ENCODE results near the gene ITLN1.

The ITLN1 gene

DNA sequence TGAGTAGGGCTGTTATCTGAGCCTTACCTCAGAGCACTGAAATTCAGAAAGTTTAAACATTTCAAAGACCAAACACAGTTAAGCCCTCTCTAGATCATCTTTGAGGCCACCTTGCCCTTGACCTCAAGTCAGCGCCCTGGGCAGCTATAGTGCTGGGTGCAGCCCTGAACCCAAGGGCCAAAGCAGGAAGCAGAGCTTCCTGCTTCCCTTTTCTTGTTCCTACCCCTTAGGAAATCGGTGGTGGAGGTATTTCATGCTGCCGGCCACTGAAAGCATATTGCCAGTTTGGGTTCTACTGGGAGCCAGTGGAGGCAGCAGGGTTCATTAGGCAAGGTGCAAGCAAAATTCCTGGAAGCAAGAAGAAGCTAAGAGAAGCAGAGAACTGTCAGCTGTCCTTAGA, 48.4 kb downstream of the ITLN1 start:
- Histone ChIP-seq H3K9me3 (ENCODE audit: control insufficient read depth, insufficient read depth, low read depth, low read length) (no peaks in the 10 kb centered on the region), H3K4me3 (ENCODE audit: low read depth, low read length) (no peak overlapping the region), H3K27ac (ENCODE audit: extremely low read depth, low read depth, low read length) (no peak overlapping the region), H3K4me1 (ENCODE audit: control insufficient read depth, insufficient read depth, low read length) (no peaks in the 10 kb centered on the region), H3K36me3 (ENCODE audit: control insufficient read depth in 2 of 2, insufficient read depth in 1 of 2, low read length in 2 of 2) (no peaks in the 10 kb centered on the region)
- ChIA-PET CTCF (interaction anchor here (1.0 to 6.6 kb wide), 7 partner anchors 34 to 155 kb away, joined by 3 to 132 read pairs (median 6); partner anchors contain the start of gene ITLN2), POLR2A (no interaction called here)
- TF ChIP-seq ZNF76 (tag by site-specific recombination; IDR thresholded peaks at IDR 0.05; ENCODE audit: borderline replicate concordance, low read depth): no peak
- TF ChIP-seq ZNF837 (tag by site-specific recombination; IDR thresholded peaks at IDR 0.05): no peak
- no peak for TF ChIP-seq HOXA7 (CRISPR knock-in tag; IDR thresholded peaks at IDR 0.05; ENCODE audit: borderline replicate concordance)
- no peak for TF ChIP-seq ZNF747 (tag by site-specific recombination; IDR thresholded peaks at IDR 0.05)
- no peak for TF ChIP-seq ZNF521 (tag by site-specific recombination; IDR thresholded peaks at IDR 0.05)
- no peak for TF ChIP-seq PRDM4 (tag by site-specific recombination; IDR thresholded peaks at IDR 0.05)
- TF ChIP-seq GLI4 (tag by site-specific recombination; IDR thresholded peaks at IDR 0.05): no peak
- TF ChIP-seq ZNF175 (tag by site-specific recombination; IDR thresholded peaks at IDR 0.05): no peak
- TF ChIP-seq HOXD13 (CRISPR knock-in tag; IDR thresholded peaks at IDR 0.05; ENCODE audit: borderline replicate concordance): no peak
- TF ChIP-seq, protein P1, sequence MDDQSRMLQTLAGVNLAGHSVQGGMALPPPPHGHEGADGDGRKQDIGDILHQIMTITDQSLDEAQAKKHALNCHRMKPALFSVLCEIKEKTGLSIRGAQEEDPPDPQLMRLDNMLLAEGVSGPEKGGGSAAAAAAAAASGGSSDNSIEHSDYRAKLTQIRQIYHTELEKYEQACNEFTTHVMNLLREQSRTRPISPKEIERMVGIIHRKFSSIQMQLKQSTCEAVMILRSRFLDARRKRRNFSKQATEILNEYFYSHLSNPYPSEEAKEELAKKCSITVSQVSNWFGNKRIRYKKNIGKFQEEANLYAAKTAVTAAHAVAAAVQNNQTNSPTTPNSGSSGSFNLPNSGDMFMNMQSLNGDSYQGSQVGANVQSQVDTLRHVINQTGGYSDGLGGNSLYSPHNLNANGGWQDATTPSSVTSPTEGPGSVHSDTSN (CRISPR knock-in tag; IDR thresholded peaks at IDR 0.05): no peak
- no peak for TF ChIP-seq CTCF (tag by site-specific recombination; IDR thresholded peaks at IDR 0.05)
- TF ChIP-seq ZNF626 (tag by site-specific recombination; IDR thresholded peaks at IDR 0.05): no peak

GRCh38 chr1:160835751-160836150, 49.2 kb downstream of the ITLN1 start:
- POLR2A ChIA-PET: interaction anchor here (0.6 kb wide), 1 partner anchor 75 kb away, joined by 5 read pairs; no protein-coding TSS in a partner anchor
- Histone ChIP-seq H3K36me3 (ENCODE audit: control insufficient read depth in 2 of 2, insufficient read depth in 1 of 2, low read length in 2 of 2) (no peaks in the 10 kb centered on the region), H3K27ac (ENCODE audit: extremely low read depth, low read depth, low read length) (no peak overlapping the region)
- no peak for TF ChIP-seq ZNF394 (tag by site-specific recombination; IDR thresholded peaks at IDR 0.05; ENCODE audit: borderline replicate concordance)
- TF ChIP-seq ELK4 (IDR thresholded peaks at IDR 0.05; ENCODE audit: borderline replicate concordance, low read depth, low read length): no peak
- TF ChIP-seq SP2 (tag by site-specific recombination; IDR thresholded peaks at IDR 0.05): no peak
- no peak for TF ChIP-seq ZNF677 (tag by site-specific recombination; IDR thresholded peaks at IDR 0.05)
- TF ChIP-seq, protein P2, sequence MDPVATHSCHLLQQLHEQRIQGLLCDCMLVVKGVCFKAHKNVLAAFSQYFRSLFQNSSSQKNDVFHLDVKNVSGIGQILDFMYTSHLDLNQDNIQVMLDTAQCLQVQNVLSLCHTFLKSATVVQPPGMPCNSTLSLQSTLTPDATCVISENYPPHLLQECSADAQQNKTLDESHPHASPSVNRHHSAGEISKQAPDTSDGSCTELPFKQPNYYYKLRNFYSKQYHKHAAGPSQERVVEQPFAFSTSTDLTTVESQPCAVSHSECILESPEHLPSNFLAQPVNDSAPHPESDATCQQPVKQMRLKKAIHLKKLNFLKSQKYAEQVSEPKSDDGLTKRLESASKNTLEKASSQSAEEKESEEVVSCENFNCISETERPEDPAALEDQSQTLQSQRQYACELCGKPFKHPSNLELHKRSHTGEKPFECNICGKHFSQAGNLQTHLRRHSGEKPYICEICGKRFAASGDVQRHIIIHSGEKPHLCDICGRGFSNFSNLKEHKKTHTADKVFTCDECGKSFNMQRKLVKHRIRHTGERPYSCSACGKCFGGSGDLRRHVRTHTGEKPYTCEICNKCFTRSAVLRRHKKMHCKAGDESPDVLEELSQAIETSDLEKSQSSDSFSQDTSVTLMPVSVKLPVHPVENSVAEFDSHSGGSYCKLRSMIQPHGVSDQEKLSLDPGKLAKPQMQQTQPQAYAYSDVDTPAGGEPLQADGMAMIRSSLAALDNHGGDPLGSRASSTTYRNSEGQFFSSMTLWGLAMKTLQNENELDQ (tag by site-specific recombination; IDR thresholded peaks at IDR 0.05; ENCODE audit: low read depth): no peak
- TF ChIP-seq, protein P3, sequence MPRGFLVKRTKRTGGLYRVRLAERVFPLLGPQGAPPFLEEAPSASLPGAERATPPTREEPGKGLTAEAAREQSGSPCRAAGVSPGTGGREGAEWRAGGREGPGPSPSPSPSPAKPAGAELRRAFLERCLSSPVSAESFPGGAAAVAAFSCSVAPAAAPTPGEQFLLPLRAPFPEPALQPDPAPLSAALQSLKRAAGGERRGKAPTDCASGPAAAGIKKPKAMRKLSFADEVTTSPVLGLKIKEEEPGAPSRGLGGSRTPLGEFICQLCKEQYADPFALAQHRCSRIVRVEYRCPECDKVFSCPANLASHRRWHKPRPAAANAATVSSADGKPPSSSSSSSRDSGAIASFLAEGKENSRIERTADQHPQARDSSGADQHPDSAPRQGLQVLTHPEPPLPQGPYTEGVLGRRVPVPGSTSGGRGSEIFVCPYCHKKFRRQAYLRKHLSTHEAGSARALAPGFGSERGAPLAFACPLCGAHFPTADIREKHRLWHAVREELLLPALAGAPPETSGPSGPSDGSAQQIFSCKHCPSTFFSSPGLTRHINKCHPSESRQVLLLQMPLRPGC (tag by site-specific recombination; IDR thresholded peaks at IDR 0.05): no peak
- no peak for TF ChIP-seq ZBTB11 (tag by site-specific recombination; conservative IDR thresholded peaks at IDR 0.05; ENCODE audit: low read depth)

More at GRCh38 chr1:160835751-160836150, 49.2 kb downstream of the ITLN1 start:
- H3K9me3 ChIP-seq (ENCODE audit: control insufficient read depth, insufficient read depth, low read depth, low read length): no peaks in the 10 kb centered on the region
- H3K4me3 ChIP-seq (ENCODE audit: low read depth, low read length): no peak overlapping the region
- no peaks in the 10 kb centered on the region for H3K4me1 ChIP-seq (ENCODE audit: control insufficient read depth, insufficient read depth, low read length)
- CTCF ChIA-PET: interaction anchor here (0.6 to 6.6 kb wide), 25 partner anchors 7 to 271 kb away, joined by 3 to 132 read pairs (median 4); partner anchors contain the start of genes ITLN1 and ITLN2
